ENCODE data around the gene ZEB2.

GRCh38 chr2:144472046-144472412 is 47.9 kb downstream of the ZEB2 start:
- no peak for TF ChIP-seq CTCF (IDR thresholded peaks at IDR 0.05; ENCODE audit: insufficient read depth, low read length)
- no peak for TF ChIP-seq POLR2AphosphoS5 (IDR thresholded peaks at IDR 0.05; ENCODE audit: low read depth)
- TF ChIP-seq GABPA (IDR thresholded peaks at IDR 0.05; ENCODE audit: low read depth), result no peak
- no peak for TF ChIP-seq SPI1 (IDR thresholded peaks at IDR 0.05; ENCODE audit: borderline replicate concordance, low read depth)

All from HL-60 (cell line).